Activated naive CD4-positive, alpha-beta T cell treated with anti-CD3 and anti-CD28 coated beads, Interleukin-2, amount 50 U/mL, for 24 hours (primary cell): ENCODE data around the gene UFM1.
A peak's percentile ranks its signal among the peaks of the same experiment; 100 is the strongest.
"Not testable (repeated sequence)": the region's sequence is repeated elsewhere in the genome, so short reads cannot be mapped to it uniquely, and the experiment has no call there.

Experiments
- H3K27ac Mint-ChIP-seq: one replicate; pipeline ENCODE4 v1.8.0; 2021; ENCODE audit warnings: mild to moderate bottlenecking, mixed read lengths
- H3K27me3 Mint-ChIP-seq: one replicate; pipeline ENCODE4 v1.8.0; 2021; ENCODE audit warnings: mixed read lengths
- H3K36me3 Mint-ChIP-seq: one replicate; pipeline ENCODE4 v1.8.0; 2021; ENCODE audit warnings: mixed read lengths
- H3K4me1 Mint-ChIP-seq: one replicate; pipeline ENCODE4 v1.8.0; 2021; ENCODE audit warnings: mixed read lengths
- H3K4me3 Mint-ChIP-seq: one replicate; pipeline ENCODE4 v1.8.0; 2021; ENCODE audit warnings: mild to moderate bottlenecking, mixed read lengths
- H3K9me3 Mint-ChIP-seq: one replicate; pipeline ENCODE4 v1.8.0; 2021; ENCODE audit warnings: mixed read lengths

UFM1 gene

DNA sequence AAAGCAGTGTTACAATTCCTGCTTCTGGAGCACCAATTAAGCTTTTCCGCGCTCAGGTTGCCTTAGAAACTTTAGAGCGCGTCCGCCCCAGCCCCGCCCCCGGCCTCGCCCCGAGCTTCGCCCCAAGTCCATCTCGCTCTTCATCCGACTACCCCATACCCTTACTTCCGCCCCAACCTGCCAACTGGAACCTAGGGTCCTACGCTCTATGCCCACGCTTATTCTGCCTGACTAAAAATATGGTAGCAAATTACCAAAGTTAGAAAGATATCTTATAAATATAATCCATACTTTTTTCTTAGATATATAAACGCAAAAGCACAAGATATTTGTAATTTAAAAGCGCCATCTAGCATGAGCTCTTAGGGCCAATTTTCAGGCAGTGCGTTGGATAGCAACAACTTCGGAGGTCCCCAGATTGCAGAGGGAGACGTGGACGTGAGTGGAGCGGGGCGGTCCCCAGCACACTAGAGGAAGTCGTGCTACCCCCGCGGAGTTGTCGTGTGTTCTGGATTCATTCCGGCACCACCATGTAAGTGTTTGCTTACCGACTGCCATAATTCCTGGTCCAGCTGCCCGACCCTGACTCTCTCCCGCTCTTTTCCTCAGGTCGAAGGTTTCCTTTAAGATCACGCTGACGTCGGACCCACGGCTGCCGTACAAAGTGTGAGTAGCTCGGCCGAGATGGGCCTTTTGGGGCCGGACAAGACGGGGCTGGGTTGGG is at the start of gene UFM1:
Gene UFM1 (plus strand): TSS at position 462 of the 724 bp plus-strand sequence. CDS start 69 bp downstream, at position 531.
- Mint-ChIP-seq H3K27ac (peak within 1 kb of the TSS; percentile 97), H3K4me3 (peak within 1 kb of the TSS; percentile 95), H3K4me1 (peaks cover 49% of the 10 kb centered on the region), H3K9me3 (no peaks in the 10 kb centered on the region), H3K36me3 (peaks cover 20% of the 10 kb centered on the region), H3K27me3 (no peaks in the 10 kb centered on the region)

DNA sequence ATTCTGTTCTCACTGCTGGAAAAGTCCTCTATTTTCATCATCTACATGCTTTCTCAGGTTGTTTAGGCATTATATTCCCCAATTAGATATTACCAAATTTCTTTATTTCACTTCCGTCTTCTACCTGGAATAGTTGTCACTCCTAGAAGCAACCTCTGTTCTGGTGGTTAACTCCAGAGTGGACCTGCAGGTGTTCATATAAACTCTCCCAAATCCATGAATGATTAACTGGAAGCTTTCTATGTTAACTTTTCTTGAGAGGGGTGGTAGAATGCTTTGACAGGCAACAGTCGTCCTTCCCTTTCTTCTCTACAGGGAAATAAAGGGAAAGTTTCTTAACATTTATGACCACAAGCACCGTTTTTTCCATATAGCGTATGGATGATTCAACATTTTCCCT is 48.4 kb upstream of the UFM1 start:
- H3K4me3 Mint-ChIP-seq: no peak overlapping the region
- H3K4me1 Mint-ChIP-seq: no peaks in the 10 kb centered on the region
- H3K9me3 Mint-ChIP-seq: peaks cover 7% of the 10 kb centered on the region
- H3K27me3 Mint-ChIP-seq: peaks cover 6% of the 10 kb centered on the region
- H3K27ac Mint-ChIP-seq: no peak overlapping the region
- H3K36me3 Mint-ChIP-seq: no peaks in the 10 kb centered on the region

DNA sequence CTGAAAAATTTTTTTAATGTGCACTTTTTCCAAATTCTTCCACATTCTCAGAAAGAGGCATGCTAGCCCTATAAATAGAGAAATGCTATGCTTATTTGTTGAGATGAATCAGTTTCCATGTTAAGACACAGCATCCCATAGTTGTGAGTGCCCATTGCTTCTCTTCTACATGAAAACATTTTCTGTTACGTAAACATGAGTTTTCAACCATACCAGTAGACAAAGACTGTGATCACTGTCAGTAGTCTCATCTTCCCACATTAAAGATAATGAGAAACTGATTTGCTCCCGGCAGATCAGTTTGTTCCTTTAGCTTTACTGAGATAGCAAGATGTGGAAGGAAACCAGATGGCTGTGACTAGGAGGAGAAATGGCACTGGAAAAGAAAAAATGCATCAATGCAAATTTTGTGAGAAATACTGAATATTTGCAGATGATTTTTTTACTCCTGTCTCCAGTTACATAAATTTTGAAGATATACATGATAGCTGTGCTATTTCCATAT is 45.8 kb upstream of the UFM1 start:
- Mint-ChIP-seq H3K27me3 (peaks cover 4% of the 10 kb centered on the region), H3K27ac (no peak overlapping the region), H3K4me1 (no peaks in the 10 kb centered on the region), H3K36me3 (no peaks in the 10 kb centered on the region), H3K4me3 (no peak overlapping the region), H3K9me3 (peaks cover 5% of the 10 kb centered on the region)

DNA sequence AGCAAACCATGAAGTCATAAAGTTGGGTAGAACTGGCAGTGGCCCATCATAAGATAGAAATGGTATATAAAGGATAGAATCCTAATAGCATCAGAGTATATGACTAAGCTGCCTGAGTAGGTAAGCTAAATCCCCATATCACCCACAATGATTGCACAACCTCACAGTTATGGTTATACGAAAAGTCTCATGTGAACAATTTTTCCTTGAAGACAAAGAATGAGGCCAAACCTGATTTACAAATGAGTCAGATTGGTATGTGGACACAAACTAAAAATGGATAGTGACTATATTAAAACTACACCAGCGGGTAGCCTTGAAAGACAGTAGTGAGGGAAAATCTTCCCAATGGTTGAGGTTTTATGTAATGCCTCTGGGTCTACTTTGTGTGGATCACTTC is 40.9 kb upstream of the UFM1 start:
- Mint-ChIP-seq H3K9me3 (peaks cover 9% of the 10 kb centered on the region), H3K27ac (no peak overlapping the region), H3K4me1 (no peaks in the 10 kb centered on the region), H3K4me3 (no peak overlapping the region), H3K36me3 (no peaks in the 10 kb centered on the region), H3K27me3 (peaks cover 4% of the 10 kb centered on the region)

DNA sequence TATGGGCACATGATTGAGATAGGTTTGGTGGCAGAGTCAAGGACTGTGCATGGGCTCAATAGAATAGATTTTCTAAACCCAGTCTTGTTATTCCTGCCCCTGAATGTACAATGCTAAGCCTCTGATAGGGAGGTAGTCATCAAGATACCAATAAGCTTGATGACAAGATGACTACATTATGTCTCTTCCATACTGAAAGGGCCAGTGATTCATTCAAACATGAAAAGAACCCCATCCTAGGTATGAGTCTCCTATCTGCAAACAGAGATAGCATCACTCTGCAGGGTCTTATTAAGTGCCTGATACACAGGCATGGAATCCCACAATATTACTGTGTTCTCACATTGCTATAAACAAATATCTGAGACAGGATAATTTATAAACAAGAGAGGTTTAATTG is 40.3 kb upstream of the UFM1 start:
- Mint-ChIP-seq H3K36me3 (no peaks in the 10 kb centered on the region), H3K4me3 (no peak overlapping the region), H3K4me1 (no peaks in the 10 kb centered on the region), H3K9me3 (peaks cover 9% of the 10 kb centered on the region), H3K27me3 (peaks cover 4% of the 10 kb centered on the region), H3K27ac (no peak overlapping the region)

DNA sequence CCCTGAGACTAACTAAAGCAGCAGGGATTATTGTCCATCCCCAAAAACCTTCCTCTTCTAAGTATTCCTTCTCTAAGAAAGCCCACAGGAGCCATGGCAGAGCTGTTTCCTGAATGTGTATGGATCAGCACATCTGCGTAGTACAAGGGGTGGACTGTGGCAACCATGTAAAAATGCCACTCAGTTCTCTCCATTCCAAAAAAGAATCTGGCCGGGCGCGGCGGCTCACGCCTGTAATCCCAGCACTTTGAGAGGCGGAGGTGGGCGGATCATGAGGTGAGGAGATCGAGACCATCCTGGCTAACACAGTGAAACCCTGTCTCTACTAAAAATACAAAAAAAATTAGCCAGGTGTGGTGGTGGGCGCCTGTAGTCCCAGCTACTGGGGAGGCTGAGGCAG is 38.5 kb upstream of the UFM1 start:
- not testable (repeated sequence) for H3K27ac Mint-ChIP-seq, H3K4me1 Mint-ChIP-seq, H3K27me3 Mint-ChIP-seq, H3K9me3 Mint-ChIP-seq, H3K36me3 Mint-ChIP-seq, H3K4me3 Mint-ChIP-seq

DNA sequence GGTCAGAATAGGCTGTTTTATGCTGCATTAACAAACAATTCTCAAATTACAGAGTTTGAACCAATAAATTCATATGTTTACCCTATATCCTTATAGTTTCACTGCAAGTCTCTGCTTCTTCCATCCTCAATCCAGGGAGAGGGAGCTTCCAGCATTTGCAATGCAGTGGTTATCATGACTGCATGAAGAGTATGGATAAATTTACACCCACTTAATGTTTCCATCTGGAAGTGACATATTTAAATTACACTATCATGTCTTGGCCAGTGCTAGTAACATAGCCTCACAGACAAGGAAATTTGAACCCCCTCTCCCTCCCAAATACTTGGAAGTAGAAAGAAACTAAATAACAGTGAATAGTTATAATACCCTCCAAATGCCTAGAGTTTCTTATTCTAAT is 33.5 kb upstream of the UFM1 start:
- Mint-ChIP-seq H3K27ac (no peak overlapping the region), H3K4me1 (no peaks in the 10 kb centered on the region), H3K9me3 (no peaks in the 10 kb centered on the region), H3K36me3 (peaks cover 2% of the 10 kb centered on the region), H3K27me3 (peaks cover 7% of the 10 kb centered on the region), H3K4me3 (no peak overlapping the region)

DNA sequence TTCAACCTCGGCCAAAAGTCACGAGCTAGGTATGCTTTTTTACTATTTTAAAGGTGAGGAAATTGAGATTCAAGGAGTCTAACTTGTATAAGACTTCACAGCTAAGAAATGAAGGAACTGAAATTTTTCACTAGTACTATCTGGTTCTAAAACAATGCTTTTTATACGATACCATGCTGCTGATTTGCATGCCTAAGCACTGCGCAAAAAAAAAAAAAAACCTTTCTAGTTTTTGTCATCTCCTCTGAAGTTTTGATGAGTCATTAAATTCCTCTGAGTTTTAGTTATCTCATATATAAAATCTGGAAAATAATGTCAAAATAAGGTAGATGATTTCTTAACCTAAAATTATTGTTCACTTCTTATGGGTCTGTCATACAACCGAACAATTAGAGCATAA is 28.0 kb upstream of the UFM1 start:
- H3K27ac Mint-ChIP-seq: no peak overlapping the region
- no peaks in the 10 kb centered on the region for H3K9me3 Mint-ChIP-seq
- no peaks in the 10 kb centered on the region for H3K4me1 Mint-ChIP-seq
- H3K36me3 Mint-ChIP-seq: peaks cover 2% of the 10 kb centered on the region
- peaks cover 8% of the 10 kb centered on the region for H3K27me3 Mint-ChIP-seq
- no peak overlapping the region for H3K4me3 Mint-ChIP-seq

DNA sequence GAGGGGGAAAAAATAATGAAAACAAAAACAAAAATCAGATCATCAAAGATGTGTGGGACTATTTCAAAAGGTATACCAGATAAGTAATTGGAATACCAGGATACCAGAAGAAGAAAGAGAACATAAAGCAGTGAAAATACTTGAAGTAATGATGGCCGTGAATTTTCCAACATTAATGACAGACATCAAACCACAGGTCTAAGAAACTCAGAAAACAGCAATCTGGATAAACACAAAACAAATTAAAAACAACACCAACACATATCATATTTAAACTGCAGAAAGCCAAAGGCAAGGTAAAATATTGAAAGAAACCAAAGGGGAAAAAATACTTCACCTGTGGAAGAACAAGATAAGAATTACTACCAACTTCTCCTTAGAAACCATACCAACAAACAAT is 24.2 kb upstream of the UFM1 start:
- Mint-ChIP-seq H3K4me1 (no peaks in the 10 kb centered on the region), H3K36me3 (no peaks in the 10 kb centered on the region), H3K9me3 (no peaks in the 10 kb centered on the region), H3K4me3 (no peak overlapping the region), H3K27ac (no peak overlapping the region), H3K27me3 (peaks cover 6% of the 10 kb centered on the region)

DNA sequence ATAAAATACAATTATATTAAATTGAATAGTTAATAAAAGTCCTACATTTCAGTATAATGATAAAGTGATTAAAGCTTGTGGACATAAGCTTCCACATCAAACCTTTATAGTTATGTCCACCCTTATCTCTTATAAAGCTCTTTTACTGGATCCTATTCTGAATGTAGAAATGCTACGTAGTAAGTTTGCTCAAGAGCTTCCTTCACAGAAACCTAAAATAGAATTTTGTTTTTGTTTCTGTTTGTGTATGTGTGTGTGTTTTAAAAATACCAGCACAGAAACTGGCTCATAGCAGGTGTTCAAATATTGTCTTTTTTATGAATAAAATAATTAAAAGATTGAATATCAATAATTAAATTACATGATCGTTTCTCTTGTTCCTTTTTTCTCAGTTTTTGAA is 21.0 kb upstream of the UFM1 start:
- Mint-ChIP-seq H3K9me3 (no peaks in the 10 kb centered on the region), H3K36me3 (no peaks in the 10 kb centered on the region), H3K4me3 (no peak overlapping the region), H3K27me3 (peaks cover 4% of the 10 kb centered on the region), H3K27ac (no peak overlapping the region), H3K4me1 (no peaks in the 10 kb centered on the region)

DNA sequence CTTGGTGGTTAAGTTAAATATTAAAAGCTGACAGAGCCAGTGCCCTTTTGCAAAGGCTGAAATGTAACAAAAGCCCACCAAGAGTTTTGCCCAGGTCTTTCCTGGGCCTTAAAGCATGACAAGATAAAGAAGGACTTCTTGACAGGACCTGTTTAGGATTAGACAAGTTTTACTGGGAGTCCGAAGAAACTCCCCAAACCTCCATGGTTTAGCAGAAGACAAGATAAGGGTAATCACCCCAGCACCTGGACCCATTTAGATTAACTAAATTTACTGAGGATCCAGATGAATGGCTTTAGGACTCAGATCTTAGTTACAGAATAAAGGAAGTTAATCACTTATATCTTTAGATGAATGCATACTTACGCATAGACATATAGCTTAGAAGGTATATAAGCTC is 14.8 kb upstream of the UFM1 start:
- no peaks in the 10 kb centered on the region for H3K9me3 Mint-ChIP-seq
- H3K4me3 Mint-ChIP-seq: no peak overlapping the region
- H3K36me3 Mint-ChIP-seq: no peaks in the 10 kb centered on the region
- no peaks in the 10 kb centered on the region for H3K27me3 Mint-ChIP-seq
- no peak overlapping the region for H3K27ac Mint-ChIP-seq
- H3K4me1 Mint-ChIP-seq: no peaks in the 10 kb centered on the region

DNA sequence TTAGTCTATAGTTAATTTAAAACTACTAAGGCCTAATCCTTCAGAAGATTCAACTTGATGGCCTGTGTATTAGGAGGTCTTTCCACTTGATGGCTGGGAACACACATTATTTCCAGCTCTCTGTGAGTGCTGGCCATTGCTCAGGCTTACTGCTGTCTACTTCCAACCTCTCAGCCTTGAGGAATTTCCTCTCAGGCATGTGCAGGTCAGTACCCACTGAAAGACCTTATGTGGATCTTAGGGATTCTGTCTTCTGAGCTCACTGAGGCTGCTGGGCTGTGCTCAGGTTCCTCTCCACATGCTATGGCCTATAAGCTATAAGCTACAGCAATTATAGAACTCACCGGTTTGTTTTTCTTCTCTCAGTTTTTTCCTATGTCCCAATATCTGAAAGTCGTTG is 11.6 kb upstream of the UFM1 start:
- Mint-ChIP-seq H3K4me1 (no peaks in the 10 kb centered on the region), H3K27me3 (peaks cover 4% of the 10 kb centered on the region), H3K36me3 (peaks cover 3% of the 10 kb centered on the region), H3K9me3 (no peaks in the 10 kb centered on the region), H3K27ac (no peak overlapping the region), H3K4me3 (no peak overlapping the region)

DNA sequence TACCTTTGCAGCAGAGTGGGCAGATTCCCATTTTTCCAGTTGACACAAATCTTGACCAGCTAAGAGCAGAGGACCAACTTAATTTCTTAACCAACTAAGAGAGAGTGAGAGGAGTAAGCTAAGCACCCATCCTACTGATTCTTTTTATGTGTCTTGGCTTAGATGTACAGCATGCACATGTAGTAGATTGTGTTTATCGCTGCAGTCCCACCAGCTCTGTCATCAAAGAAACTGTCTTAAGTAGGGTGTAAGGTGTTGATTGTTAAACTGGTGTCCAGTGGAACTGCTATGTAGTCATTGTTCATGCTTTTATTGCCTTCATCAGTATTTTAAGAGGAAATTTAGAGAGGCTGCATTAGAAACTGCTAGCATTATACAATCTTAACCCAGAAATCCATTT is 9.0 kb upstream of the UFM1 start:
- Mint-ChIP-seq H3K9me3 (no peaks in the 10 kb centered on the region), H3K4me3 (no peak overlapping the region), H3K36me3 (peaks cover 3% of the 10 kb centered on the region)

DNA sequence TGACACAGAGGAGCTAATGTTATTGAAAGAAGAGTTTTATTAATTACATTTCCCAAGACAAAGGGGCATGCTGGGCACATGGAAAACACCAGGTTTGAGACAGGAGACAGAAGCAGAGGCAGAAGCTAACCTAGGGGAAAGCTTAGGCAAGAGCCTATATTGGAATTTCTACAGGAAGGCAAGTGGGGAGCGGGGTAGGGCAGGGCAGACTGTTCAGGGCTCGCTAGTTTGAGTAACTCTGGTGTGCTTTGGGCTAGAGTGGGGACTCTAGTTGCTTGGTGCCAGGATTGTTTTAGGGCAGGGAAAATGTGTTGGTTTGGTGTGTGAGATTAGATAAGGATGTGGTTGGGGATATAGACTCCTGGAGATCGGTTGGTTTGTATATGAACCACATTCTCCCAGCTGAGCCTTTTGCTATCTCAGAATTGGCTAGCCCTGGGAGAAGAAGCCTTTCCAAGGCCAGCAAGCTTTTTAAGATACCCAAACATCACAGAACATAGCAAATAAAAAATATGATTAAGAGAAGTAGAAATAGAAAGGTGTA is 8.4 kb upstream of the UFM1 start:
- Mint-ChIP-seq H3K27me3 (peaks cover 4% of the 10 kb centered on the region), H3K36me3 (peaks cover 3% of the 10 kb centered on the region), H3K9me3 (no peaks in the 10 kb centered on the region), H3K4me3 (no peak overlapping the region), H3K27ac (no peak overlapping the region), H3K4me1 (peaks cover 3% of the 10 kb centered on the region)

More for the DNA sequence above, 9.0 kb upstream of the UFM1 start:
- Mint-ChIP-seq H3K27ac (no peak overlapping the region), H3K4me1 (no peaks in the 10 kb centered on the region), H3K27me3 (peaks cover 4% of the 10 kb centered on the region)

DNA sequence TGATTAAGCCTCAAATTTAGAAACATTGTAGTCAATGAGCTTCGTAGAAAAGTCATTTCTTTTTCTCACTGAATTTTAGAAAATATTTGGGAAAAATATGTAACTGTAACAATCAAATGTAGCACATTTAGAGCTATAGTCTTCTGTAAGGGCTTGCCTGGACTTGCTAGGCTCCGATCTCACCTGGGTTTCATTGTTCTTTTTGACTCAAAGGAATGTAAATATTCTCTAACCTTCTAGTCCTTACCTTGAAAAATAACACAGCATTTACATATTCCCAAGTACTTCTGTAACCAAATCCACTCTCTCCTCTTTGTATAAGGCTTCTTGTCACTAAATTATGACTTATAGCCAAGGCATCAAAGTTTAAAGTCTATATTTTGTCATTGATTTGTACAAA is 2.9 kb upstream of the UFM1 start:
- Mint-ChIP-seq H3K27ac (peak overlapping the region; percentile 64), H3K4me3 (no peak overlapping the region), H3K9me3 (no peaks in the 10 kb centered on the region), H3K4me1 (peaks cover 36% of the 10 kb centered on the region), H3K27me3 (no peaks in the 10 kb centered on the region), H3K36me3 (peaks cover 14% of the 10 kb centered on the region)

DNA sequence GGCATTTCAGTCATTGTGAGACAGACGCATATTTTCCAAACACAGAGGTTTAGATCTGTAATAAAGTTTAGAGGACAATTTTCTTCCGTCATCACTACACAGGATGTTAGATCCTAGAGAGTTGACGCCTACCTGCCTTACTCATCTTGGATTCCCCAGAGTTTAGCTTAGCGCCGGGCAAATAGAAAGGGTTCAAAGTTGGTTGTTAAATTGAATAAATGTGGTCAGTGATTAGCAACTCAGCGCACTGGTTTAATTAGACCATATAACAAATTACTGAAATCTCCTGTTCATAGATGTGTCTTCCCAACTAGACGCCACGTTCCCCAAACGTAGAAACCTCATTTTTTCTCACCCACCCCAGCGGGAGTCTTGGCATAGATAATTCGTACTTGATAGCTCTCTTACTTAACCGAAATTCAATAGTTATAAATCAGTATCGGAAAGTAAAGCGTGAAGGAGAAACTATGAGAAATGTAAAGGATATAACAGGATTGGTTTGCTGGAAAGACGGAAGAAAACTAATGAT is 726 bp upstream of the UFM1 start:
- Mint-ChIP-seq H3K27me3 (no peaks in the 10 kb centered on the region), H3K36me3 (peaks cover 20% of the 10 kb centered on the region), H3K27ac (peak overlapping the region; percentile 97), H3K4me3 (peak overlapping the region; percentile 95), H3K4me1 (peaks cover 49% of the 10 kb centered on the region), H3K9me3 (no peaks in the 10 kb centered on the region)
